SJSA1 (cell line): ENCODE results near the gene TUBB1. TPM values are rescaled to one million over a fixed set of nuclear protein-coding genes. Genes with fewer than 3 reads are reported as not detected.

ENCODE experiments used
- DNase-seq, 2 experiments: peaks; one replicate each; pipeline ENCODE4 v3.0.0-alpha.2; 2015 to 2020; ENCODE audit warnings: low spot score in 2 of 2, low read depth in 1 of 2
- H3K27ac ChIP-seq: fragments of 250-450 bp; sonication (Bioruptor Pico); 2 replicates; pipeline ENCODE4 v1.5.1; 2020; ENCODE audit warnings: mild to moderate bottlenecking, moderate library complexity
- H3K27me3 ChIP-seq: fragments of 250-450 bp; sonication (Bioruptor Pico); replicated peaks from 2 replicates; pipeline ENCODE4 v1.5.1; 2020; ENCODE audit warnings: mild to moderate bottlenecking, moderate library complexity
- H3K36me3 ChIP-seq: fragments of 250-450 bp; sonication (Bioruptor Pico); 2 replicates; pipeline ENCODE4 v1.5.1; 2020; ENCODE audit warnings: mild to moderate bottlenecking
- H3K4me1 ChIP-seq: fragments of 250-450 bp; sonication (Bioruptor Pico); replicated peaks from 2 replicates; pipeline ENCODE4 v1.6.1; 2021; ENCODE audit warnings: mild to moderate bottlenecking
- H3K4me3 ChIP-seq: fragments of 250-450 bp; sonication (Bioruptor Pico); 2 replicates; pipeline ENCODE4 v1.5.1; 2020; ENCODE audit warnings: mild to moderate bottlenecking
- H3K9me3 ChIP-seq: fragments of 250-450 bp; sonication (Bioruptor Pico); replicated peaks from 2 replicates; pipeline ENCODE4 v1.5.1; 2020; ENCODE audit warnings: mild to moderate bottlenecking
- total RNA-seq: library from RNA; depleted of rRNA; stranded (reverse); fragments of >200 nt; shearing (Covaris generic); gene quantifications from 2 replicates; pipeline ENCODE4 v1.2.3, GENCODE V29; 2014; rRNA removed

TUBB1 gene
- total RNA-seq, 1 experiment from 2014 or later, result 0.05 TPM

GRCh38 chr20:59064214-59064722 is 45.0 kb downstream of the TUBB1 start:
- H3K27me3 ChIP-seq, result peaks cover 18% of the 10 kb centered on the region
- no peaks in the 10 kb centered on the region for H3K4me1 ChIP-seq
- H3K9me3 ChIP-seq, result no peaks in the 10 kb centered on the region
- H3K36me3 ChIP-seq, result no peaks in the 10 kb centered on the region
- H3K27ac ChIP-seq, result no peak overlapping the region
- H3K4me3 ChIP-seq, result no peak overlapping the region
- no peak for DNase-seq

- DNase-seq, result no peak
- Histone ChIP-seq H3K4me1 (no peaks in the 10 kb centered on the region), H3K36me3 (no peaks in the 10 kb centered on the region), H3K27me3 (peaks cover 43% of the 10 kb centered on the region), H3K27ac (no peak overlapping the region), H3K9me3 (no peaks in the 10 kb centered on the region), H3K4me3 (no peak overlapping the region)
Observed at GRCh38 chr20:59068534-59068933, 49.3 kb downstream of the TUBB1 start.

- Histone ChIP-seq H3K4me3 (no peak overlapping the region), H3K36me3 (no peaks in the 10 kb centered on the region), H3K27me3 (peaks cover 48% of the 10 kb centered on the region), H3K9me3 (no peaks in the 10 kb centered on the region), H3K27ac (no peak overlapping the region), H3K4me1 (no peaks in the 10 kb centered on the region)
- no peak for DNase-seq
Observed at GRCh38 chr20:59069026-59069425, 49.8 kb downstream of the TUBB1 start.

- Histone ChIP-seq H3K27ac (no peak overlapping the region), H3K4me3 (no peak overlapping the region), H3K27me3 (peaks cover 63% of the 10 kb centered on the region), H3K4me1 (no peaks in the 10 kb centered on the region), H3K9me3 (no peaks in the 10 kb centered on the region), H3K36me3 (no peaks in the 10 kb centered on the region)
- no peak for DNase-seq
Observed at GRCh38 chr20:59071216-59071615, 52.0 kb downstream of the TUBB1 start.

- no peak for DNase-seq
- Histone ChIP-seq H3K36me3 (no peaks in the 10 kb centered on the region), H3K4me3 (no peak overlapping the region), H3K9me3 (no peaks in the 10 kb centered on the region), H3K27me3 (peaks cover 69% of the 10 kb centered on the region), H3K4me1 (no peaks in the 10 kb centered on the region), H3K27ac (no peak overlapping the region)
Observed at GRCh38 chr20:59073582-59073981, 54.4 kb downstream of the TUBB1 start.

- DNase-seq, result no peak
- H3K36me3 ChIP-seq, result no peaks in the 10 kb centered on the region
Observed at GRCh38 chr20:59074456-59074855, 55.2 kb downstream of the TUBB1 start.

GRCh38 chr20:59075934-59076508 is 56.8 kb downstream of the TUBB1 start:
- DNase-seq, result no peak
- Histone ChIP-seq H3K27ac (no peak overlapping the region), H3K9me3 (no peaks in the 10 kb centered on the region), H3K4me3 (no peak overlapping the region), H3K36me3 (no peaks in the 10 kb centered on the region), H3K4me1 (no peaks in the 10 kb centered on the region), H3K27me3 (peaks cover 51% of the 10 kb centered on the region)

More at GRCh38 chr20:59074456-59074855, 55.2 kb downstream of the TUBB1 start:
- peaks cover 64% of the 10 kb centered on the region for H3K27me3 ChIP-seq
- H3K4me3 ChIP-seq, result no peak overlapping the region
- H3K9me3 ChIP-seq, result no peaks in the 10 kb centered on the region
- H3K27ac ChIP-seq, result no peak overlapping the region
- no peaks in the 10 kb centered on the region for H3K4me1 ChIP-seq

Other genes starting within 250 kb of the TUBB1 start
- gene GNAS-AS1, start 168.5 kb upstream of the TUBB1 start, total RNA-seq, result not detected in 2 replicates
- gene GNAS, start 166.7 kb upstream of the TUBB1 start, total RNA-seq, result 726 and 1,015 TPM in 2 replicates
- 43.9 and 50.0 TPM in 2 replicates for gene NELFCD, start 38.2 kb upstream of the TUBB1 start, total RNA-seq
- 140 and 168 TPM in 2 replicates for gene CTSZ, start 12.2 kb upstream of the TUBB1 start, total RNA-seq
- 47.4 and 48.4 TPM in 2 replicates for gene ATP5F1E, start 12.9 kb downstream of the TUBB1 start, total RNA-seq
- 102 and 127 TPM in 2 replicates for gene PRELID3B, start 23.4 kb downstream of the TUBB1 start, total RNA-seq
- gene ZNF831, start 144.4 kb downstream of the TUBB1 start, total RNA-seq, result not detected in 2 replicates